Fibroblast of skin of left biceps (primary cell): ENCODE data around the gene PTPN12.
"Not testable (repeated sequence)": the region's sequence is repeated elsewhere in the genome, so short reads cannot be mapped to it uniquely, and the experiment has no call there.

ENCODE experiments used
- DNase-seq, 2 experiments: peaks; one replicate each; pipeline ENCODE4 v3.0.0-alpha.2; 2013; ENCODE audit warnings: low read depth in 2 of 2

Gene PTPN12

GRCh38 chr7:77537136-77537777, at the start of gene PTPN12:
PTPN12 (plus strand) TSS chr7:77537295; CDS start chr7:77537547, 252 bp downstream.
- DNase-seq = no peak

- DNase-seq = no peak
Measured at GRCh38 chr7:77488986-77489385, 48.1 kb upstream of the PTPN12 start.

DNA sequence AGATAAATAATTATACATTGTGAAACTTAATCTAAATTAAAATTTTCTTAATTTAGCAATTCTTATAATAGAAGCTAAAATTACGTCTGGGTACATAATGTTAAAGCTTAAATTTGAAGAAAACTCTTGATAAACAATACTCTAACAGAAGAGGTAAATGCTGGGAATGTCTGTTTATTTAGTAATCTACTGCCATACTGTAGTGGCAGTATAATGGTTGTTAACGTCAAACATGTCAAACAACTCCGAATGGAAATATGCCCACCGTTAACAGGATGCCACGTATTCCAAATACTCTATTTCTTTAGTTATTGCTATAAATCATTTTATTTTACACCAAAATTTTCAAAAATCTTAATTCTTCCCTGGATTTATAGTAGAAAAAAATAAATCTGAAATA, 40.0 kb upstream of the PTPN12 start:
- DNase-seq = no peak

DNA sequence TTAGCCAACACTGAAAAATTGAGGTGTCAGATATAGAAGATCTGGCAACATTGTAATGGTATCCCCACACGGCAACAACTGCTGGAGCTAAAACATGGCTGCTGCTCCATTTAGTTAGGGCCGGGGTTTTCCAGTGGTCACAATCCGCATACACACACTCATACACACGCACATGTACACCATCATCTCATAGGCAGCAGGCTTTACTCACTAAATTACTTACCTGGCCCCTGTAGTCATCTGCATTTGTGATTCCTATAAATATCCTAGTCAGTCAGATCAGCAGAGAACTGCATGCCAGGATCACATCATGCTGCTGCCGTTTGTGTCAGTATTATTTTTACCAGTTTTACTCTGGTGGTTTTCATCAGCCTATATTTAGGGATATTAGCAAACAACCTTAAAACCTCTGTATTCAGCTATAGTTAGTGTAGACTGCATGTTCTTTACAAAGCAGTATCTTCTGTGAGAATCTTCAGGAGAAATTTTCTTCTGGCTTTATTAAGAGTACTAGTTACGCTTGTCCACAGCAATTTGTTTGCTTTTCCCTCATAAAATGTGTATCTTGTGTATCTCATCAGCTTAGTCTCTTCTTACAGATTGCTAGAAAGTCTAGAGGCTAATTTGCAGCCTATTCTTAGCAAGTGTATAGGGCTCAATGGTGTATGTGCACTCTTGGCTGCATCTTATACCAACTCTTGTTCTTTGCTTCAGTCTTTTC, 38.3 kb upstream of the PTPN12 start:
- DNase-seq = no peak

DNA sequence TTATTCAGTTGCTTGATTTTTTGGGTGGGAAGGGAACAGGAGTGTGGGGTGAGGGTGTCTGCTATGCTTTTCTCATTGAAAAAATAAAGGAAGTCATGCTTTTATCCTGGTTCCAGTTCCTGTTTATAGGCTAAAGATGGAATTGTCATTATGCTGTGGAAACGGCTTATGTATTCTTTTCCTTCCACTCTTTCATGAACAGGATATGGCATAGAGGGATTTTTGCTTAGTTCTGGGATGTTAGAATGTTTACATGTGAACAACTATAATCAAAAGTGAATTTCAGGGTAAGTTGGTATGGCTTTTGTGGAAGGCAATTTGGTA, 35.9 kb upstream of the PTPN12 start:
- DNase-seq = no peak

- no peak for DNase-seq
Measured at GRCh38 chr7:77504951-77505350, 32.1 kb upstream of the PTPN12 start.

DNA sequence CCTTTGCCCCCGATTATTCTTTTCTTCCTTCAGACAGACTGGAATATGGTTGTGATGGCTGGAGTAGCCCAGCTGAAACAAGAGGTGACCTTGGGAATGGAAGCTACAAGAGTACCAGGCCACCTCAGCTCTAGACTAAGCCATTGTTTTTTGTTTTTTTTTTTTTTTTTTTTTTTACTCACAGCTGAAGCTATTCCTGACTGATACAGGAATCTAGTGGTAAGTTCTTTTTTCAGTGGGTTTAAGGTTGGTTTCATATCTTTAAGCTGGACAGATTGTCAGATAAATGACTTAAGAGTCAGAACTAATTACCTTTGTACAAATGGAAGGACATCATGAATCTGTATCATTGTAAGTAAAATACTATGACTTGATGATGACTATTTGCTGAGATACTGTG, 30.2 kb upstream of the PTPN12 start:
- no peak for DNase-seq

DNA sequence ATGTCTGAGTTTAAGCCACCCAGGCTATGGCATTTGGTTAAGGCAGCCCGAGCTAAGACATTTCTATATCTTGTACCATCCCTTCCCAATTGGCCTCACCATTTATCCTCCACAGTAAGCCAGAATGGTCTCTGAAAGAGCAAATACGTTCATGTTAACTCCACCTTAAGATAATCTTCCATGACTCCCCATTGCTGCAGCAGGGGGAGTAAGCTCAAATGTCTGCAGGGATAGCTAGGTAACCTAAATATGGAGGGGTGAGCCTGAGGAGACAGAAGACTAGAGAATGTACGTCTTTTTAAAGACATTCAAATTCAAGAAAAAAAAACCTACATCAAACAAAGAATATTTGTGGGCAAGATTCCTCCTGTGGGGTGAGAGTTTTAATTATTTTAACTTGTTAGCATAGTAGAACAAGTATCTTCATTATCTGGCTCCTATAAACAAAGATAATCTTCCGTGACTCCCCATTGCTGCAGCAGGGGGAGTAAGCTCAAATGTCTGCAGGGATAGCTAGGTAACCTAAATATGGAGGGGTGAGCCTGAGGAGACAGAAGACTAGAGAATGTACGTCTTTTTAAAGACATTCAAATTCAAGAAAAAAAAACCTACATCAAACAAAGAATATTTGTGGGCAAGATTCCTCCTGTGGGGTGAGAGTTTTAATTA, 24.0 kb upstream of the PTPN12 start:
- not testable (repeated sequence) for DNase-seq

- DNase-seq = no peak
Measured at GRCh38 chr7:77516085-77516484, 21.0 kb upstream of the PTPN12 start.

DNA sequence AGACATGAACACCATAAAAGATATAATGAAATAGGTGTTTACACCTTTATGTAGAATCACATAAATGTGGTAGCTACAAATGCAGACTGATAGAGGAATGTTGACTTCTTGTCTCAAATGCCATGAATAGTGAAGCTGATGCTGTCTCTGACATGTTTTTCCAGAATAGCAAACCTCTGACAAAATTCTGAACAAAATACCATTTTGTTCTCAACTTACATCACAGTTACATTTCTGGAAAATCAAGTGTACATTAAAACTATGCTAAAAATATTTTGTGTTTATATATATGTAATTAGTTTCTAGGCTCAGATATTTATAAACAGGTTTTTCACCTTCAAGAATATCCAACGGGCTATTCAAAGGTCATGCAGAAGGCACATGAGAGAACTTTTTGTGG, 16.8 kb upstream of the PTPN12 start:
- DNase-seq = no peak

DNA sequence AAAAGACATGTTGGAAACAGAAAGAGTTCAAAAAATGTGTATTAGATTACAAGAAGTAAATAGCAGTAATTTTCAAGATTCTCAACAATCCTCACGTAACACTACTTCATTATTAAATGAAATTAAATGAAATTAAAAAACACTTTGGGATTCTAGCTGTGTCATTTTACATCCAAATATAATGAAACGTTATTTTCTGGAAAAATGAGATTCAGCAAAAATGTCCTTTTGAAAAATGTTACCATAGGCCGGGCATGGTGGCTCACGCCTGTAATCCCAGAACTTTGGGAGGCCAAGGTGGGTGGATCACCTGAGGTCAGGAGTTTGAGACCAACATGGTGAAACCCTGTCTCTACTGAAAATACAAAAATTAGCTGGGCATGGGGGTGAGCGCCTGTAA, 15.6 kb upstream of the PTPN12 start:
- DNase-seq = not testable (repeated sequence)

GRCh38 chr7:77524731-77525130, 12.4 kb upstream of the PTPN12 start:
- no peak for DNase-seq

GRCh38 chr7:77525231-77525630, 11.9 kb upstream of the PTPN12 start:
- no peak for DNase-seq

GRCh38 chr7:77528368-77528767, 8.7 kb upstream of the PTPN12 start:
- DNase-seq = no peak

DNA sequence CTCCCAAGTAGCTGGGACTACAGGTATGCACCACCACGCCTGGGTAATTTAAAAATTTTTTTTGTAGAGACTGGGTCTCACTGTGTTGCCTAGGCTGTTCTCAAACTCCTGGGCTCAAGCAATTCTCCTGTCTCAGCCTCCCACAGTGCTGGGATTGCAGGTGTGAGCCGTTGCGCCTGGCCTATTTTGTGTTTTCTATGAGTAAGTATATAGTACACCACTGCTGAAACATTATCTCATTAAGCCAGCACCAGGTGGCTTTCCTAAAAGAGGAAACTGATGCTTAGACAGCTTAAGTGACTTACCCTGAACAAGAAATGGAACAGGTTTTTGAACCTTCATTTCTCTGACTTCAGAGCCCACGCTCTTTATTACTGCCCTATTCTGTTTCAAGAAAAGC, 7.8 kb upstream of the PTPN12 start:
- DNase-seq = no peak

DNA sequence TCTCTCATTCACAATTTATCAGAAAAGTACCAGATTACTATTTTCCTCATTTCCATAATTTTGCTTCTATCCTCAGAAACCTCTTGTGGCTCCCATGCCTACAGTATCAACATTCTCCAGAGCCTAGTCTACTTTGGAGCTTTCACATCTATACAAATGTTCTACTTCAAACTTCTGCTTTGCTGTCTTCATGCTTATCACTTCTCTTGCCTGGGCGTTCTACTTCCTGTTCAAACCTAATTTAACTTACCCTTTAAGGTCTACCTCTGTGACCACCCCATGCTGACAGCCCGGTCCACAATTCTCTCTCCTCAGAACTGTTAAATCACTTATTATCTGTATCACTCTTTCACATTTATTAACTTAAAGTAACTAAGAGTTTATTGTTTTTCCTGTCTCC, 6.1 kb upstream of the PTPN12 start:
- DNase-seq = no peak

DNA sequence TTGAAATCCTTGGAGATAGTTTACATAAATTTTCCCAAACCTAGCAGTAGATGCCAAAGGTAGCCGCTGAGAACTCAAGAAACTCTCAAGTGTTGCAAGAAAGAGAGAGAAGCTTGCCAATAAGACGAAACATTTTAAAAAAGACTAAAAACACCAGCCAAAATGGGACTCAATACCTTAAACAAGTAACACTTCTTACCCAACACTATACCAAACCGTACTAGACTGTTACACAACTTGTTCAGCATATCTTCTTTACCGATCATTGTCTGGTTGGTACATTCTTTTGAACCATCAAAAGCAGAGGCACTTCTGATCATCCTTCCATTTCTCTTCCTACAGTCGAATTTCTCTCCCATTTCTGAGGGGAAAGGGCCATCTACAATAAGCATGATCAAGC, 4.8 kb upstream of the PTPN12 start:
- DNase-seq = no peak

- not testable (repeated sequence) for DNase-seq
Measured at GRCh38 chr7:77532732-77533131, 4.4 kb upstream of the PTPN12 start.

DNA sequence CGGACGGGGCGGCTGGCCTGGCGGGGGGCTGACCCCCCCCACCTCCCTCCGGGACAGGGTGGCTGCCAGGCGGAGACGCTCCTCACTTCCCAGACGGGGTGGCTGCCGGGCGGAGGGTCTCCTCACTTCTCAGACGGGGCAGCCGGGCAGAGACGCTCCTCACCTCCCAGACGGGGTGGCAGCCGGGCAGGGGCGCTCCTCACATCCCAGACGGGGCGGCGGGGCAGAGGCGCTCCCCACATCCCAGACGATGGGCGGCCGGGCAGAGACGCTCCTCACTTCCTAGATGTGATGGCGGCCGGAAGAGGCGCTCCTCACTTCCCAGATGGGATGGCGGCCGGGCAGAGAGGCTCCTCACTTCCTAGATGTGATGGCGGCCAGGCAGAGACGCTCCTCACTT, 3.0 kb upstream of the PTPN12 start:
- DNase-seq = not testable (repeated sequence)

GRCh38 chr7:77536017-77536412, 1.1 kb upstream of the PTPN12 start:
- no peak for DNase-seq

GRCh38 chr7:77536413-77537135, 521 bp upstream of the PTPN12 start:
- peak; percentile 89 to 91 for DNase-seq

- no peak for DNase-seq
Measured at GRCh38 chr7:77537778-77538280, 734 bp downstream of the PTPN12 start.
